GM21723 (cell line): ENCODE results near the gene GRAMD4.

Experiments
- ATAC-seq: cut with Tn5 transposase; IDR thresholded peaks from one replicate; pipeline ENCODE4 v1.9.1; 2021; ENCODE audit warnings: mild to moderate bottlenecking, moderate library complexity; ENCODE audit not compliant: unreplicated experiment

GRAMD4 gene

DNA sequence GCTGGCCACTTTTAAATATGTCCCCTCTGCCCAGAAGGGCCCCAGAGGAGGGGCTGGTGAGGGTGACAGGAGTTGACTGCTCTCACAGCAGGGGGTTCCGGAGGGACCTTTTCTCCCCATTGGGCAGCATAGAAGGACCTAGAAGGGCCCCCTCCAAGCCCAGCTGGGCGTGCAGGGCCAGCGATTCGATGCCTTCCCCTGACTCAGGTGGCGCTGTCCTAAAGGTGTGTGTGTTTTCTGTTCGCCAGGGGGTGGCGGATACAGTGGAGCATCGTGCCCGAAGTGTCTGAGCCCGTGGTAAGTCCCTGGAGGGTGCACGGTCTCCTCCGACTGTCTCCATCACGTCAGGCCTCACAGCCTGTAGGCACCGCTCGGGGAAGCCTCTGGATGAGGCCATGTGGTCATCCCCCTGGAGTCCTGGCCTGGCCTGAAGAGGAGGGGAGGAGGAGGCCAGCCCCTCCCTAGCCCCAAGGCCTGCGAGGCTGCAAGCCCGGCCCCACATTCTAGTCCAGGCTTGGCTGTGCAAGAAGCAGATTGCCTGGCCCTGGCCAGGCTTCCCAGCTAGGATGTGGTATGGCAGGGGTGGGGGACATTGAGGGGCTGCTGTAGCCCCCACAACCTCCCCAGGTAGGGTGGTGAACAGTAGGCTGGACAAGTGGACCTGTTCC, 46.5 kb downstream of the GRAMD4 start:
- ATAC-seq = no peak

DNA sequence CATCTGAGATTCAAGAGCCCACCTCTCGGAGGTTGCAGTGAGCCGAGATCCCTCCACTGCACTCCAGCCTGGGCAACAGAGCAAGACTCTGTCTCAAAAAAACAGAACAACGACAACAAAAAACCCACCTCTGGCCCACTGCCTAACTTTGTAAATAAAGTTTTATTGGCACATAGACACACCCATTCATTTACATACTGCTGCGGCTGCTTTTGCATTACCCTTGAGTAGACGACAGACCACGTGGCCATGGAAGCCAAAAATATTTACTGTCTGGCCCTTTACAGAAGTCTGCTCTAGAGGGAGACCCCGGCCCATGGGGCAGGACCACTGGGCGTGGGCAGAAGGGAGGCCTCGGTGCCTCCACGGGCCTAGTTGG, 47.0 kb downstream of the GRAMD4 start:
- ATAC-seq = no peak

DNA sequence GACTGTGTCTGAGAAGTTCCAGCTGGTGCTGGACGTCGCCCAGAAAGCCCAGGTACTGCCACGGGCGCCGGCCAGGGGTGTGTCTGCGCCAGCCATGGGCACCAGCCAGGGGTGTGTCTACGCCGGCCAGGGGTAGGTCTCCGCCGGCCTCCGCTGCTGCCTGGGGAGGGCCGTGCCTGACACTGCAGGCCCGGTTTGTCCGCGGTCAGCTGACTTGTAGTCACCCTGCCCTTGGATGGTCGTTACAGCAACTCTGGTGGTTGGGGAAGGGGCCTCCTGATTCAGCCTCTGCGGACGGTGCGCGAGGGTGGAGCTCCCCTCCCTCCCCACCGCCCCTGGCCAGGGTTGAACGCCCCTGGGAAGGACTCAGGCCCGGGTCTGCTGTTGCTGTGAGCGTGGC, 47.9 kb downstream of the GRAMD4 start:
- no peak for ATAC-seq

DNA sequence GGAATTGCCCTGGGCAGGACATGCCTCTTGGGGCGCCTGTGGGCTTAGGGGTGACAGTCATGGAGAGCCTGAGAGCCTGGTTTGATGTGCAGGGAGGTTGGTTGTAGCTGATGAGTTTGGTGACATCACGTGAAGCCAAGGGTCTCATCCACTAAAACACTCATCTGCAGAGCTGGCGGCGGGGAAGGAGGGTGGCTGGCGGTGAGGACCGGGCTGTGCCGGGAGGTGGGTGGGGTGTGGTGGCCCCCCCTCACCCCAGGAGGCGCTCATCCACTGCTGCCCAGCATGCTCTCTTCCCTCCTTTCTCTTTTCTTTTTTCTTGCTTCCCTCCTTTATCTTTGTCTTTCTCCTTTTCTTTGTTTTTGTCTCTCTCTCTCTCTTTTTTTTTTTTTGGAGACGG, 49.0 kb downstream of the GRAMD4 start:
- ATAC-seq = no peak

DNA sequence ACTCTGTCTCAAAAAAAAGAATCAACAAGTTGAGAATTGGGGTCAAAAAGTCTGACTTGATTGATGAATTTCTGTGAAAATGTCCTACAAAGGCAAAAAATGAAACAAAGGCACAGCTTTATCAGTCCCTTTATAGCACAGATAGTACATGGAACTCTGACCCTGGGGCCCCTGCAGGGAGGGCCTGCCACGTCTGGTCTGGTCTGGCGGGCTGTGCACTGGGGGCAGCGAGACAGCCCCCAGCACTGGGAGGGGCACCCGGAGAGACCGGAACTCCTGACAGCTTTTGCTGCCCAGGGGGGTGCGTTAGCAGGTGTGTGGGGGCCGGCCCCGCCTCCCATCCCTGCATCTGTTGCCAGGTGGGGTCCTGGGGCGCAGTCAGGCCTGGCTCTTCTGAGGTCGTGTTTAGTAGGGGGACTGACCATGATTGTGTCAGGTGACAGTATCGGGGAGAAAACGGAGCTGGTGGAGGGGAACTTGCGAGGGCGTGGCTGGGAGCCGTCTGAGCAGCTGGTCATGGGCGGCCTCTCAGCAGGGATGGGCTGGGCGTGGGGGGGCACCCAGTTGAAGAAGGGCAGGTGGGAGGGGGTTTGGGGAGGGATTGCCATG, 51.7 kb downstream of the GRAMD4 start:
- no peak for ATAC-seq

DNA sequence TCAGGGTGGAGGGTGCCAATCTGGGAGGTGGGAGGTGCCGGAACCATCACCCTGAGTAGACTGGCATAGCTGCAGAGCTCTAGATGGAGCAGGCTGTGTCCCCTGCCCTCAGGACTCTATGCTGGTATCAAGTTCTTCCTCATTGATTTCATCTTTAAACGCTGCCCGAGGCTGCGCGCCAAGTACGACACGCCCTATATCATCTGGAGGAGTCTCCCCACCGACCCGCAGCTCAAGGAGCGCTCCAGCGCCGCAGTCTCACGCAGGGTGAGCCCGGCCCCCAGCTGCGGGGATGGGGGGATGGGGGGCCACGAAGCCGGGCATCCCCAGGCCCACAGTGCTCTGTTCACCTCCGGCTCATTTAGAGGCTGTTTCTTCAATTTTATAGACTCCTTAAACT, 52.5 kb downstream of the GRAMD4 start:
- ATAC-seq = no peak

DNA sequence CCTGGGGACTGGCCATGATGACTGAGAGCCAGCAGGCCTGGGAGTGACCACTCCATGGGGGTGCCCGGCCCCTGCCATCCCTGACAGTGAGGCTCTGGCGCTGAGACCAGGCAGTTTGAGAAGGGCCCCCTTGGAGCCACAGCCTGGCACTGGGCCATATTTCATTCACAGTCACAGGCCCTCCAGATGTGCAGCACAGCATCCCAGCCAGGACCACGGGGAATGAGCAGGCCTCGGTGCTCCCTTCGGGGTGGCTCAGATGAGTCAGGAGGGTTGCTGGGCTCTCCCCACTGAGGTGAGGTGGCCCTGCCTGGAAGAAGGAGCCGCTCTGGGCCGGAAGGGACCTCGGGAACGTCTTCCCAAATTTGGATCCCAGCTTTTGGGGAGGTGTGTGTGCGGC, 53.0 kb downstream of the GRAMD4 start:
- ATAC-seq = no peak

DNA sequence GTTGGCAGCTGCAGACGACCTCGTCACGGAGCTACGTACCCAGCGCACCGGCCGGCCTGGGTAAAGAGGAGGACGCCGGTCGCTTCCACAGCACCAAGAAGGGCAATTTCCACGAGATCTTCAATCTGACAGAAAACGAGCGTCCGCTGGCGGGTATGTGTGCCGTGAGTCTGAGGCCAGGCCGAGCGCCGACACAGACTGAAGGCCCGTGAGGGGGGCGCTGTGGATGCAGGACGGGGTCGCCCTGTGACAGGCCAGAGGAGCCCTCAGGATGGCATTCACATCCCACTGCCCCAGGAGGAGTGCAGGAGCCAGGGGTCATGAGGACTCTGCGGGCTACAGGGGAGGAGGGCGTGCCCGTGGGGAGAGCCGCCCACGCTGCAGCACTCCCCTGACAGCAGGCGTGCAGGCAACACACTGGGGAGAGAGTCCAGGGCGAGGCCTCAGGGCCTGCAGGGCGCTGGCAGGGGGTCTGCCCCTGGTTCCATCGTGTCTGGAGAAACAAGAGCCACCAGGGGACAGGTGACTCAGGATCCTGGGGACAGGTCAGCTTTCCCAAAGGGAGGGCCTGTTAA, 53.6 kb downstream of the GRAMD4 start:
- no peak for ATAC-seq

DNA sequence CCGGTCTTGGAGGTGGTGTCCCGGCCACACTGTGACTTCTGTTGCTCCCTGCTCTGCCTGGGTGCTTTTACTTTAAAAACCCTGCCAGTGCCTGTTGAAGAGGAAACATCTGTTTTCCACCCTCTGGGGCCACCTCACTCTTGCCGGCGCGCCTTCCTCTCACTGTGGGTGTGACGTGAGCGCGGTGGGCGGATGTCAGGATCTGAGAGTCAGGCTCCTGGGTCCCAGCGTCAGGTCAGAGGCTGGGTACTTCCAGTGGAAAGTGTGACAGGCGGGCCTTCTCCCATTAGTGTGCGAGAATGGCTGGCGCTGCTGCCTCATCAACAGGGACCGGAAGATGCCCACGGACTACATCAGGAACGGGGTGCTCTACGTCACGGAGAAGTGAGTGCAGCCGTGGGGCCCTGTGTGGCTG, 54.2 kb downstream of the GRAMD4 start:
- no peak for ATAC-seq

DNA sequence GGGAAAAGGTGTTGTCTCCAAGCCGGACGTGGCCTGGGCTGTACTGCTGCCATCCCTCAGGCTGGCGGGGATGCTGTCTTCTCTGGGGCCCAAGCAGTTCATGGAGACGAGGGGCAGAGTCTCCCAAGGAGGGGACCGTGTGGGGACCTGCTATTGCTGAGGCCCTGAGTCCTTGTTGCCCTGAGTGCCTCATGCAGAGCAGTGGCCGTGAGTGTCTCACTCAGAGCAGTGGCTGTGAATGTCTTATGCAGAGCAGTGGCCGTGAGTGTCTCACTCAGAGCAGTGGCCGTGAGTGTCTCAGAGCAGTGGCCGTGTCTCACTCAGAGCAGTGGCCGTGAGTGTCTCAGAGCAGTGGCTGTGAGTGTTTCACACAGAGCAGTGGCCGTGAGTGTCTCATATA, 54.7 kb downstream of the GRAMD4 start:
- ATAC-seq = no peak

DNA sequence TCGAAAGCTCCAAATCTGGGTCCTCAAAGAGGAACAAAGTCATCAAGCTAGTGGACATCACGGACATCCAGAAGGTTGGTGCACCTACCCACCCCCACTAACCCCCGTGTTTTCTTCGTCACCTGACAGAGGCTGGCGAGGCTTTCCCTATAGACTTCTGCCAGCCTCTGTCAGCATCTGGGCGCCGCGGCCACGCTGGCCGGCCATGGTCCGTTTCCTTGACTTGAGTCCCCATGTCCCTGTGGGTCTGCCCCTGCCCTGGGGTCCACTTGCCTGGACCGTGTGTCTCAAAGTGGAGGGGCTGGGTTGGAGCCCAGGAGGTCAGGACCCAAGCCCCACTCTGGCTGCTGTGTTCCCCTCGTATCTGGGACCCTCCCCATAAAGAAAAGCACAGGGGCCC, 55.3 kb downstream of the GRAMD4 start:
- no peak for ATAC-seq

DNA sequence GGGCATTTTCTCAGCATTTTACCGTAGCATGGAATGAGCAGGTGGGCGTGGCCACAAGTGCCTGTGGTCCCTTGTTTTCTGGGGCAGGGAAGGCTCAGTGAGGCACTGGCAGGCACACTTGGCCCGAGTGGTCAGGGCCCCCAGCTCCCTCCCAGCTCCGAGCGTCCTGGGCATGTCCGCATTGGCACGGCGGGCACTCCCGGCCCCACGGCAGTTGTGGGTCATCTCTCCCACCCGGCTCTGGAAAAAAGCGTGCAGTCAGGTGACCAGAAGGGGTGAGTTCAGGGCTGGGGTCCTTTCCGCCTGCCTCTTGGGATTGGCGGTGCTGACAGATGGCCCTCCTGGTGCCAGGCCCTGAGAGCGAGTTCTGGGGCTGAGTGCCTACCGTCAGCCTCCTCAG, 55.8 kb downstream of the GRAMD4 start:
- ATAC-seq = no peak

DNA sequence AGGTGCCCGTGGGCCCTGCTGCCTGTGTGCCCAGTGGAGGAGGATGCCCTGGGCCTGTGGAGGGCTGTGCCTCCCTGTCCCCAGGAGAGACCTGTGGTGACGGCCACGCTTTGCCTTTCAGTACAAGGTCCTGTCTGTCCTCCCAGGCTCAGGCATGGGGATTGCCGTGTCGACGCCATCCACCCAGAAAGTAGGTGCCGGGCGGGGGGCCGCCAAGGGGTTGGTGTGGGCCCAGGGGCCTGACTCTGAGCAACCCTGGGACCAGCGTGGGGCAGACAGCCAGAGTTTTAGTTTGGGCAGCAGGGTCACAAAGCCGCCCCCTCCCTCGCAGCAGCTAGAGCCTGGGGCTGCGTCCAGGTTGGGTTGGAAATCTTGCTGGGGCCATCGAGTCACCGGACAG, 56.3 kb downstream of the GRAMD4 start:
- ATAC-seq = no peak

DNA sequence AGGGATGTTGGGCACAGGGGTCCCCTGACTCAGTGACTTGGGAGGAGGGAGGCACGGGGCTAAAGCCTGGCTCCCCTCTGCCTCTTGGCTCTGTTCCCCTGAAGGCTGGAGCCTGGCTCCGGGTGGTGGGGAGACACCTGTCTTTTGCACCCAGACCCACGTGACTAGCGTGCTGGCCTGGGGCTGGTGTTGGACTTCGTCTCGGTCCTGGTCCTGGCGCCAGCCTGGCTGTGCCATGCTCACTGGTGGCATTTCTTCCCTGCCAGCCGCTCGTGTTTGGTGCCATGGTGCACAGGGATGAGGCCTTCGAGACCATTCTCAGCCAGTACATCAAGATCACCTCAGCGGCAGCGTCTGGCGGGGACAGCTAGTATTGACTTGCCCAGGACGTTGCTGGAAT, 56.7 kb downstream of the GRAMD4 start:
- no peak for ATAC-seq

DNA sequence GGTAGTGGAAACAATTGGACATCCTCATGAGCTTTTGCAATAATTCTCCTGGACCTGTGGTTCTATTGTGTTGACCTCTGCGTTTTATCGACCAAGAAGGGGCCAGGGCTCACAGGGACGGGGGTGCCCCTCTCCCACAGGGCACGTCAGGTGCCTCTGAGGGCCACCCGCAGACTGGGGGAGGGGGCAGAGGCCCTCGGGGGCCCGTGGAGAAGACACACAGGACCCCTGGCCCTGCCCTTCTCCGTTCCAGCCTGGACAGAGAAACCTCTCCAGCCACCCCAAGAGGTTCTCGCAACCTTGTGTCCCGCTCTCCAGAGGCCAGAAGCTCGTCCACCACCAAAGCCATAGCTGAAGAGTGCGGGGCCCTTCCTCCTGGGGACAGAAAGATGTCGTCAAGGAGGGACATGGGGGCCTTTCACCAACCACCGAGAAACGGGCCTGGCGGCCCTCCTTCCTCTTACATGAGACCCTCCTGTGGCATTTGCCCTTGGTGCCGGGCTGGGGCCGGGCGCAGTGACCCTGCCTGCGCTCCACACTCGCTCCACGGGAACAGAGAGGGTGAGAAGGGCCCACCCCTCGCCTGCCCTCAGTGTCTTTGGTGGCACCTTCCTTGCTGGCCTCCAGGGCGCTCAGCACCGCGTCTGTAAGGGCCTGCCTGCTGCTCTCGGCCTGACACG, 57.3 kb downstream of the GRAMD4 start:
- no peak for ATAC-seq

DNA sequence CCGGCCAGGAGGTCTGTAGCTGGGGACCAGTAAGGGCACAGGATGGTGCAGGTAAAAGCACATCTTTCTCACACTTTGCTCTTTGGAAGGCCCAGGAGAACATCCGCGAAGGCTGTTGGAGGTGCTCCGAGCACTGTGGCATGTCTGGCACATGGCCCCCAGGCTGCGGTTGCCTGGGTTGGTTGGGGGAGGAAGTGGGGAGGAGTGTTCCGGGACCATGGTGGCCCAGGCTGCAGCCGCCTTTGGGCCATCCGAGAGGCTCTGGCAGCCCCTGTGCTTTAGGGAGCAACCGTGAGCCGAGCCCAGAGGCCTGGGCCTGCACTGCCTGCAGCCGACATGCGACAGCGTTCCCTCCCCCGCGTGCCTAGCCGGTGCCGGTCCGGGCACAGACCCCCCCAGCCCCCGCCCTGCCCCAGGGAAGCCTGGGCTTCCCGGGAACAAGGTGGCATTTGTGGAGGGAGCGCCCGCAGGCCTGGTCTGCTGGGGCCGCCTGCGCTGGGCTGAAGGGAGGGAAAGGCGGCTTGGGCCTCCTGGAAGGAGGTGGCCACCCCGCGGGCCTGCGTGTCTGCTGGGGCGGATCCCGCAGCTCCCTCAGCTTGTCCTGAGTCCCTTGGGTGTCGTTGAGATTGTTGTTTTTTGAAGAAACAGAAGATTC, 57.9 kb downstream of the GRAMD4 start:
- ATAC-seq = no peak

DNA sequence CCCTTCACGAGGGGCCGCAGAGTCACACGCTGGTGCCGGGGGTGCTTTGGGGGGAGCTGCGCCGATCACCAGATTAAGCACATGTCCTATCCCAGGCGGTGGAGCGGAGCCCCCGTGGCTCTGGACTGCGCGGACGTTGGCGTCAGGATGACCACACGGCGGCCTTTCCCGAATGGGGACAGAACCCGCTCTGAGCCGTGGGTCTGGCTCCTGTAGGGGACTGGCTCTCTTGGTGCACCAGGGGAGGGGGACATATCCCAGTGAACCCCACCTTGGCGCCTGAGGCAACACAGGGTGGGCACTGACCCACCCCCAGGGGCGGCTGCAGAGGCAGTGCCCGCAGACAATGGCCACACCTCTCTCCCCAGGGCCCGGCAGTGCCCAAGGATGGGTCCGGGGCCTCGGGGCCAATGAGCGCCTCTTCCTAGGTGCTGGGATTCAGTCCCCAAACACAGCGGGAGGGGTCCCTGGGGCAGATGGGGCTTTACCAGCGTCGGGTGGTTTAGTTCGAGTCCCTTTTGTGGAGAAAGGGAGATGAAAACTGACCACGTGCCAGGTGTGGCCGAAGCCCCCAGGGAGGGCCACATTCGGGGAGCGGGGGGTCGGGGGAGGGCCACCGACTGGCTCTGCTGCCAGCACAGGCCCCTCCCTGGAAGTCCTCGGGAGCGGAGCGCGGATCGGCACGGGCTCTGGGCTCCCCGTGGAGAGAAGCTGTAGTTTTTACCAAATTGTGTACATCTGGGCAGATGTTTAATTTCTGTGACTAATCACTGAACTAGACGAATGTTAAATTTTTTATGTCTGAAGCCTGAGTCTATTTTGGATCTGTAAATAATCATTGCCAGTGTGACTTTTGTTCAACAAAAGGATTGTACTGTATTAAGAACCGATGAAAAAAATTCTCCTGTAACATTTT, 58.9 kb downstream of the GRAMD4 start:
- no peak for ATAC-seq

DNA sequence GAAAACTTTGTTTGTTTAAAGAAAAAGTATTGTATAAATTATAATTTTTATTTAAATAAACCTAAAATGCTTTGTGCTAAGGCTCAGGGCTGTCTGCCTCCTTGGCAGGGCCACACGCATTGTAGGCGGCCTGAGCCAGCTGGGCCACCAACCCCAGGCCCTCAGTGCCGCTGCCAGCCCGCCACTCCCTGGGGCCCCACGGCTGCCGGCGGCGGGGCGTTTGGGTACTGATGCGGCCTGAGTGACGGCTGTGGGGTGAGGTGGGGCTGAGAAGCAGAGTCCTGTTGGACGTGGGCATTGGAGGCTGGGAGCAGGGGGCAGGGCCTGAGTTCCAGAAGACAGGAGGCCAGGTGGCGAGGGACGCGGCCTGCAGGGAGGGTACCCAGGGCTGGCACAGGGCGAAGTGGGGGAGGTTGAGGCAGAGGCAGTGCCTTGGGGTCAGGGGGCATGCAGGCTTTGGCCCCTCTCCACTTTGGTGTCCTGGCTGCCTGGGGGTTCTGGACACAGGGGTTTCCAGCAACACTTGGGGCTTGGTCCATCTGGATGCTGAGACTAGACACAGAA, 59.6 kb downstream of the GRAMD4 start:
- ATAC-seq = no peak

DNA sequence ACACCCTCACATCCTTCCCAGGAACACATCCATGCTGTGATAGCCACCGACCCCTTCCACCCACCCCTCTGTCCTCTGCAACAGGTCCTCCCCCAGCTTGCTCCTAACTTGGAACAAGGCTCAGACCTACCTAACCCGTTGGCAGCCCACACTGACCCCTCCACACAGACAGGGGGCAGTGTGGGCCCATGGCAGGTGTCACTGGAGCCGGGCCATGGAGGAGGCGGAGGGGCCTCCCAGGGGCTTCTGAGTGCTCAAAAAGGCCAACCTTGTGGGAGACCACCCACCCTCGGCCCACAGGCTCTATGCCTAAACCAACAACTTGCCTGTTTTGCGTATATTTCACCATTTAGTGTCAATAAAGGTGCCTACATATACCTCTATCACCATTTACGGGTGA, 60.8 kb downstream of the GRAMD4 start:
- no peak for ATAC-seq

DNA sequence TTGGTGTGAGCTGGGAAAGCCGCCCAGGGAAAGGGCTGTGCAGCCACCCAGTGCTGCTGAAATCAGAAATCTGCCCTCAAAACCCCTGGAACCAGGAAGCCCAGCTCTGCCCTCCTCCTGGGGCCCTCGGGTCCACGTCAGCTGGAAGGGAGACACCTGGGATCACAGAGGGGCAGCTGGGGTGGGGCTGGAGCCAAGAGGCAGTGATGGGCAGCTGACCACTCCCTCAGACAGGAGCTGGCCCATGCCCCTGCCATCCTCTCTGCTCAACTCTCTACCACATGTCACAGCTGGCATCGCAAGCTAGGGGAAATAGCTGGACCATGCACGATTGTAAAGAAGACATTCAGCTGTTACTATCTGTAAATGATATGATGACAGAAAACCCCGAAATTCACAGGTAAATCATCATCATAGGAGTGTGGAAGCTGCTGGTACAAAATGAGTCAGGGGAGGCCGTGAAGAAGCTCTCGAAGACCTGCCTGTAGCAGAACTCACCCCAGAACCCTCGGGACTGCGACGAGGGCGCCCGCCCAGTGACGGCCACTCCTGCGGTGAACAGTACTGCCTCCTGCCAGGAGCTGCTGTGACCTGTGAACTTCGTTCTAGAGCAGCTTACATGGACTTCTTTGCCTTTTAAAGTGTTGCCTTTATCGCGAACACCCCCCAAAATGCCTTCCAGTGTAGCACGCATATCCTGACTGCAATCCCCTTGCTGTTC, 62.0 kb downstream of the GRAMD4 start:
- ATAC-seq = no peak
